Esophagus muscularis mucosa (tissue), 4 donors: ENCODE data around the gene CTNNA2.

Experiments used
- CTCF ChIP-seq, 3 experiments: fragments of 200-600 bp in 2 of 3; fragments of 450-650 bp in 1 of 3; sonication (generic) in 2 of 3; IDR thresholded peaks; one replicate each; pipeline ENCODE4 v1.5.1; 2017 to 2019; ENCODE audit warnings: antibody characterized with exemption in 3 of 3, mild to moderate bottlenecking in 2 of 3, moderate library complexity in 1 of 3
- EP300 ChIP-seq: sonication (generic); formaldehyde crosslinking; IDR thresholded peaks from one replicate; pipeline ENCODE4 v1.6.1; 2017; ENCODE audit warnings: antibody characterized with exemption
- POLR2A ChIP-seq: fragments of 450-650 bp; IDR thresholded peaks from one replicate; pipeline ENCODE4 v1.6.1; 2017; ENCODE audit warnings: antibody characterized with exemption, moderate library complexity, mild to moderate bottlenecking, low read depth
- POLR2AphosphoS5 ChIP-seq, 2 donors: sonication (generic); formaldehyde crosslinking; IDR thresholded peaks; one replicate each; pipeline ENCODE4 v1.6.1; 2017; ENCODE audit warnings: antibody characterized with exemption in 2 of 2

- TF ChIP-seq POLR2A (no peak), CTCF (IDR thresholded peaks at IDR 0.05) (no peak), POLR2AphosphoS5 (IDR thresholded peaks at IDR 0.05) (no peak), EP300 (no peak)
Measured at GRCh38 chr2:80153151-80153550, 640.3 kb downstream of the CTNNA2 start.
